Hepatocyte (in vitro differentiated cells): Measurements from ENCODE around the gene PARP3.

Experiments used
- CTCF ChIP-seq: fragments of 200-600 bp; sonication (generic); IDR thresholded peaks from 2 replicates; pipeline ENCODE4 v1.5.1; 2016; ENCODE audit warnings: antibody characterized with exemption, mild to moderate bottlenecking; ENCODE audit not compliant: poor library complexity
- EZH2 ChIP-seq: fragments of 200-600 bp; sonication (generic); IDR thresholded peaks from 2 replicates; pipeline ENCODE4 v1.6.1; 2016; ENCODE audit warnings: antibody characterized with exemption, mild to moderate bottlenecking, borderline replicate concordance
- EZH2phosphoT487 ChIP-seq: fragments of 200-600 bp; sonication (generic); IDR thresholded peaks from one replicate; pipeline ENCODE4 v1.6.1; 2018; ENCODE audit warnings: antibody characterized with exemption, mild to moderate bottlenecking, low read depth, moderate library complexity; ENCODE audit not compliant: unreplicated experiment, severe bottlenecking

- TF ChIP-seq CTCF (no peak), EZH2 (no peak), EZH2phosphoT487 (no peak)
Observed at GRCh38 chr3:51937014-51937413, 5.1 kb upstream of the PARP3 start.
